Measurements from ENCODE around the gene DEFB131B.
"Not testable (repeated sequence)": the region's sequence is repeated elsewhere in the genome, so short reads cannot be mapped to it uniquely, and the experiment has no call there.

The DEFB131B gene

GRCh38 chr11:71878059-71878458 lies at the start of gene DEFB131B:
Gene DEFB131B (plus strand): TSS chr11:71878453. CDS start chr11:71878453, 0 bp downstream.
- H3K36me3 ChIP-seq (ENCODE audit: control insufficient read depth in 2 of 2, insufficient read depth in 2 of 2, low read length in 2 of 2); H3K4me1 ChIP-seq (ENCODE audit: control insufficient read depth, insufficient read depth, low read length); H3K27ac ChIP-seq (ENCODE audit: low read length); H3K27me3 ChIP-seq (ENCODE audit: control insufficient read depth in 1 of 2, insufficient read depth in 2 of 2, low read length in 2 of 2); H3K9me3 ChIP-seq (ENCODE audit: control insufficient read depth in 2 of 2, low read length in 2 of 2); H3K4me3 ChIP-seq (ENCODE audit: low read length in 2 of 2); H3K9ac ChIP-seq (ENCODE audit: low read length in 2 of 2): not testable (repeated sequence)

DNA sequence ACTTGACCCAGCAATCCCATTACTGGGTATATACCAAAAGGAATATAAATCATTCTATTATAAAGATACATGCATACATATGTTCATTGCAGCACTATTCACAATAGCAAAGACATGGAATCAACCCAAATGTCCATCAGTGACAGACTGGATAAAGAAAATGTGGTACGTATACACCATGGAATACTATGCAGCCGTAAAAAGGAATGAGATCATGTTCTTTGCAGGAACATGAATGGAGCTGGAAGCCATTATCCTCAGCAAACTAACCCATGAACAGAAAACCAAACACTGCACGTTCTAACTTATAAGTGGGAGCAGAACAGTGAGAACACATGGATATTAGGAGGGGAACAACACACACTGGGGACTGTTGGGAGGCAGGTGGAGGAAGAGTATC lies 49.0 kb upstream of the DEFB131B start:
- H3K27me3 ChIP-seq (ENCODE audit: control insufficient read depth in 1 of 2, insufficient read depth in 2 of 2, low read length in 2 of 2); H3K9me3 ChIP-seq (ENCODE audit: control insufficient read depth in 2 of 2, low read length in 2 of 2); H3K4me1 ChIP-seq (ENCODE audit: control insufficient read depth, insufficient read depth, low read length); H3K36me3 ChIP-seq (ENCODE audit: control insufficient read depth in 2 of 2, insufficient read depth in 2 of 2, low read length in 2 of 2); H3K27ac ChIP-seq (ENCODE audit: low read length); H3K4me3 ChIP-seq (ENCODE audit: low read length in 2 of 2); H3K9ac ChIP-seq (ENCODE audit: low read length in 2 of 2): not testable (repeated sequence)

DNA sequence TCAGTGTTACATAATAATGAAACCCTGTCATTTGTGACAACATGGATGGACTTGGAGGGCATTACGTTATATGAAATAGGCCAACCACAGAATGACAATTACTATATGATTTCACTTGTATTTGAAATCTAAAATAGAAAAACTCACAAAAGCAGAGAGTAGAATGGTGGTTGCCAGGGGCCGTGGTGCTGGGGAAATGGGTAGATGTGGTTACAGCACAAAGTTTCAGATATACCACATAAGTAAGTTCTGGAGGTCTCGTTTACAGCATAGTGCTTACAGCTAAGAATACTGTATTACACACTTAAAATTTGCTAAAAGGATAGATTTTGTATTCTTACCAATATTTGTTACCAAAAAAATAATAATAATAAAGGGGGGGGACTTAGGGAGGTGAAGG lies 48.6 kb upstream of the DEFB131B start:
- not testable (repeated sequence) for H3K9ac ChIP-seq (ENCODE audit: low read length in 2 of 2); H3K27ac ChIP-seq (ENCODE audit: low read length); H3K27me3 ChIP-seq (ENCODE audit: control insufficient read depth in 1 of 2, insufficient read depth in 2 of 2, low read length in 2 of 2); H3K4me1 ChIP-seq (ENCODE audit: control insufficient read depth, insufficient read depth, low read length); H3K9me3 ChIP-seq (ENCODE audit: control insufficient read depth in 2 of 2, low read length in 2 of 2); H3K36me3 ChIP-seq (ENCODE audit: control insufficient read depth in 2 of 2, insufficient read depth in 2 of 2, low read length in 2 of 2); H3K4me3 ChIP-seq (ENCODE audit: low read length in 2 of 2)

DNA sequence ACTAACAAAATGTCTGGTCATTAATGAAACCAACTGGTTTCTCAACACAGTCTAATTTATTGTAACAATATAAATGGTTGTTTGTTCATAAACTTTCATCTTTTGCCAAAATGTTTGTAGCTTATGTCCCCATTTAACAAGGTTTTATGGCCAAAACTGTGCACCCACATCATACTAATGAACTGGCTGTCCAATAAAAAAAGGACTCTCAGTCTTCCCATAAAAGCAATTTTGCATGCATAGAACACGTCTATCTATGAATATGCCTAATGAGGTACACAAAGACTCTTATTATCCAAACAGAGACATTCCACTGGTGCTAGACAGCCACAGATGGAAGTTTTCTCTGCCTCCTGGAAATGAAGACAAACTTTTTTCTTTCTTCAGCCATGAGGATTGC lies 45.4 kb upstream of the DEFB131B start, which contains the start of gene DEFB108B:
DEFB108B (plus strand) TSS at position 390 of the 400 bp plus-strand sequence; CDS start at position 390, 0 bp downstream.
- not testable (repeated sequence) for H3K27me3 ChIP-seq (ENCODE audit: control insufficient read depth in 1 of 2, insufficient read depth in 2 of 2, low read length in 2 of 2); H3K4me3 ChIP-seq (ENCODE audit: low read length in 2 of 2); H3K9ac ChIP-seq (ENCODE audit: low read length in 2 of 2); H3K4me1 ChIP-seq (ENCODE audit: control insufficient read depth, insufficient read depth, low read length); H3K9me3 ChIP-seq (ENCODE audit: control insufficient read depth in 2 of 2, low read length in 2 of 2); H3K36me3 ChIP-seq (ENCODE audit: control insufficient read depth in 2 of 2, insufficient read depth in 2 of 2, low read length in 2 of 2); H3K27ac ChIP-seq (ENCODE audit: low read length)

DNA sequence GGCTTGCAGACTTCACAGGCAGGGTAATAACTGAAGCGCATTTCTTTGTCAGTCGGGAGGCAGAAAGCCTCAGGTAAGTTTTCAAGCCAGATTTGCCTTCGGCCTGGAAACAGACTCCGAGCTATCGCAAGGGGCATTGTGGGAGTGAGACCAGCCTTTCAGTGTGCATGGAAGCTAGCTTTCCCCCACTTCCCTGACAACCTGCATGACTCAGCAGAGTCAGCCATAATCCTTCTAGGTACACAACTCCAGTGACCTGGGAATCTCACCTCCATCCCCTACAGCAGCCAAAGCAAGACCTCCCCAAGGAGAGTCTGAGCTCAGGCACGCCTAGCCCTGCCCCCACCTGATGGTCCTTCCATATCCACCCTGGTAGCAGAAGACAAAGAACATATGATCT lies 35.5 kb upstream of the DEFB131B start:
- H3K4me1 ChIP-seq (ENCODE audit: control insufficient read depth, insufficient read depth, low read length); H3K4me3 ChIP-seq (ENCODE audit: low read length in 2 of 2); H3K27ac ChIP-seq (ENCODE audit: low read length); H3K9ac ChIP-seq (ENCODE audit: low read length in 2 of 2); H3K36me3 ChIP-seq (ENCODE audit: control insufficient read depth in 2 of 2, insufficient read depth in 2 of 2, low read length in 2 of 2); H3K9me3 ChIP-seq (ENCODE audit: control insufficient read depth in 2 of 2, low read length in 2 of 2); H3K27me3 ChIP-seq (ENCODE audit: control insufficient read depth in 1 of 2, insufficient read depth in 2 of 2, low read length in 2 of 2): not testable (repeated sequence)

GRCh38 chr11:71843355-71843754 lies 34.9 kb upstream of the DEFB131B start:
- H3K36me3 ChIP-seq (ENCODE audit: control insufficient read depth in 2 of 2, insufficient read depth in 2 of 2, low read length in 2 of 2); H3K4me3 ChIP-seq (ENCODE audit: low read length in 2 of 2); H3K27me3 ChIP-seq (ENCODE audit: control insufficient read depth in 1 of 2, insufficient read depth in 2 of 2, low read length in 2 of 2); H3K9ac ChIP-seq (ENCODE audit: low read length in 2 of 2); H3K4me1 ChIP-seq (ENCODE audit: control insufficient read depth, insufficient read depth, low read length); H3K9me3 ChIP-seq (ENCODE audit: control insufficient read depth in 2 of 2, low read length in 2 of 2); H3K27ac ChIP-seq (ENCODE audit: low read length): not testable (repeated sequence)

DNA sequence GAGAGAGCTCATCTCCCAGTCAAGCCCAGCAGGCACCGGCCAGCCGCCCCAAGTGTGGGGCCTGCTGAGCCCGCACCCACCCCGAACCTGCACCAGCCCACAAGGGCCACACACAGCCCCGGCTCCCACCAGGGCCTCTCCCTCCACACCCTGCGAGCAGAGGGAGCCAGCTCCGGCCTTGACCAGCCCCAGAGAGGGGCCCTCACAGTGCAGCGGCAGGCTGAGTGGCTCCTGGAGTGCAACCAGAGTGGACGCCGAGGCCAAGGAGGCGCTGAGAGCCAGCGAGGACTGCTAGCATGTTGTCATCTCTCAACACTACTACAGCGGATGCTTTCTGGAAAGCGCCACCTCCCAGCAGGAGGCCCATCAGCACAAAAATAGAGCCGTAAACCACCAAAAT lies 34.4 kb upstream of the DEFB131B start:
- Histone ChIP-seq H3K27ac (ENCODE audit: low read length) (no peak overlapping the region), H3K9ac (ENCODE audit: low read length in 2 of 2) (no peak overlapping the region), H3K36me3 (ENCODE audit: control insufficient read depth in 2 of 2, insufficient read depth in 2 of 2, low read length in 2 of 2) (no peaks in the 10 kb centered on the region), H3K27me3 (ENCODE audit: control insufficient read depth in 1 of 2, insufficient read depth in 2 of 2, low read length in 2 of 2) (no peaks in the 10 kb centered on the region), H3K9me3 (ENCODE audit: control insufficient read depth in 2 of 2, low read length in 2 of 2) (no peaks in the 10 kb centered on the region), H3K4me1 (ENCODE audit: control insufficient read depth, insufficient read depth, low read length) (no peaks in the 10 kb centered on the region), H3K4me3 (ENCODE audit: low read length in 2 of 2) (no peak overlapping the region)

DNA sequence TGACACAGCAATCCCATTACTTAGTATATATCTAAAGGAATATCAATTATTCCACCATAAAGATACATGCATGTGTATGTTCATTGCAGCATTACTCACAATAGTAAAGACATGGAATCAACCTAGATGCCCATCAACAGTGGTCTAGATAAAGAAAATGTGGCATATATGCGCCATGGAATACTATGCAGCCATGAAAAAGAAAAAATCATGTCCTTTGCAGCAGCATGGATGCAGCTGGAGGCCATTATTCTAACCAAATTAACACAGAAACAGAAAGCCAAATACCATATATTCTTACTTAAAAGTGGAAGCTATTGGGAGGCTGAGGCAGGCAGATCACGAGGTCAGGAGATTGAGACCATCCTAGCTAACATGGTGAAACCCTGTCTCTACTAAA lies 24.4 kb upstream of the DEFB131B start:
- H3K9me3 ChIP-seq (ENCODE audit: control insufficient read depth in 2 of 2, low read length in 2 of 2); H3K4me3 ChIP-seq (ENCODE audit: low read length in 2 of 2); H3K9ac ChIP-seq (ENCODE audit: low read length in 2 of 2); H3K36me3 ChIP-seq (ENCODE audit: control insufficient read depth in 2 of 2, insufficient read depth in 2 of 2, low read length in 2 of 2); H3K27me3 ChIP-seq (ENCODE audit: control insufficient read depth in 1 of 2, insufficient read depth in 2 of 2, low read length in 2 of 2); H3K27ac ChIP-seq (ENCODE audit: low read length); H3K4me1 ChIP-seq (ENCODE audit: control insufficient read depth, insufficient read depth, low read length): not testable (repeated sequence)

- not testable (repeated sequence) for H3K9ac ChIP-seq (ENCODE audit: low read length in 2 of 2); H3K27me3 ChIP-seq (ENCODE audit: control insufficient read depth in 1 of 2, insufficient read depth in 2 of 2, low read length in 2 of 2); H3K4me1 ChIP-seq (ENCODE audit: control insufficient read depth, insufficient read depth, low read length); H3K9me3 ChIP-seq (ENCODE audit: control insufficient read depth in 2 of 2, low read length in 2 of 2); H3K4me3 ChIP-seq (ENCODE audit: low read length in 2 of 2); H3K36me3 ChIP-seq (ENCODE audit: control insufficient read depth in 2 of 2, insufficient read depth in 2 of 2, low read length in 2 of 2); H3K27ac ChIP-seq (ENCODE audit: low read length)
Observed at GRCh38 chr11:71855880-71856279, 22.4 kb upstream of the DEFB131B start.

DNA sequence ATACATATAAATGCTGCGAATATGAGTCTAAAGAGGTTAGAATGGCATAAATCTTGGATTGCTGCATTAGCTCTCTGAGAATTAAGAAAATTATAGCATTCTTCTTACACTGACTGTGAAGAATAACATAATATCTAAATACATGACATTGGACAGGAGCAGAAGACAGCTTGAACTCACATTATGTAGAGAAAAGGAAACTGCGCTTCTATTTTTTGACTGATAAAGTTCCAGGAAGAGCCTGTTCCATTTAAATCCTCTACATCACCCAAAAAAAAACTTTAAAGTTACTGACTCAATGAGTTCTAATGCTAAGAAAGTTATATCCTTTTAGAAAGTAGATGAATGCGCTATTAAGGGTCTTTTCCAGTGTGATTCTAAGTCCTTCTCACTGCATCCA lies 17.4 kb upstream of the DEFB131B start:
- H3K36me3 ChIP-seq (ENCODE audit: control insufficient read depth in 2 of 2, insufficient read depth in 2 of 2, low read length in 2 of 2); H3K9ac ChIP-seq (ENCODE audit: low read length in 2 of 2); H3K27ac ChIP-seq (ENCODE audit: low read length): not testable (repeated sequence)

GRCh38 chr11:71863978-71864627 lies 14.2 kb upstream of the DEFB131B start:
- not testable (repeated sequence) for H3K27ac ChIP-seq (ENCODE audit: low read length); H3K9me3 ChIP-seq (ENCODE audit: control insufficient read depth in 2 of 2, low read length in 2 of 2); H3K4me1 ChIP-seq (ENCODE audit: control insufficient read depth, insufficient read depth, low read length); H3K4me3 ChIP-seq (ENCODE audit: low read length in 2 of 2); H3K9ac ChIP-seq (ENCODE audit: low read length in 2 of 2); H3K27me3 ChIP-seq (ENCODE audit: control insufficient read depth in 1 of 2, insufficient read depth in 2 of 2, low read length in 2 of 2); H3K36me3 ChIP-seq (ENCODE audit: control insufficient read depth in 2 of 2, insufficient read depth in 2 of 2, low read length in 2 of 2)

More for the DNA sequence above, 17.4 kb upstream of the DEFB131B start:
- not testable (repeated sequence) for H3K9me3 ChIP-seq (ENCODE audit: control insufficient read depth in 2 of 2, low read length in 2 of 2); H3K4me3 ChIP-seq (ENCODE audit: low read length in 2 of 2); H3K27me3 ChIP-seq (ENCODE audit: control insufficient read depth in 1 of 2, insufficient read depth in 2 of 2, low read length in 2 of 2); H3K4me1 ChIP-seq (ENCODE audit: control insufficient read depth, insufficient read depth, low read length)

Measured in stomach smooth muscle (tissue), 2 donors.